A673 (cell line): Measurements from ENCODE around the gene GPC6. TPM values are rescaled to one million over a fixed set of nuclear protein-coding genes. Genes with fewer than 3 reads are reported as not detected.

ENCODE experiments used
- BruUV-seq: library from RNA; stranded (reverse); fragments of 400-500 nt; replicated peaks from 2 replicates; lab custom pipeline; 2021; lab: Mats Ljungman, UMichigan
- CTCF ChIA-PET: fragments of 300-600 bp; sonication (Branson Sonifier 250); formaldehyde crosslinking; loops from one replicate; lab custom pipeline; 2022; ENCODE audit warnings: antibody characterized with exemption; lab: Charles Lee
- POLR2A ChIA-PET: fragments of 300-600 bp; sonication (Branson Sonifier 250); formaldehyde crosslinking; loops from one replicate; lab custom pipeline; 2022; ENCODE audit warnings: antibody characterized with exemption; ENCODE audit not compliant: low non-redundant PET; lab: Charles Lee
- DNase-seq: peaks from one replicate; pipeline ENCODE4 v3.0.0-alpha.2; 2015; ENCODE audit warnings: low spot score
- H3K27ac ChIP-seq: fragments of 200-600 bp; sonication (generic); 2 replicates; pipeline ENCODE4 v1.5.1; 2016; ENCODE audit warnings: mixed run types, low read depth, mild to moderate bottlenecking, mixed read lengths, antibody characterized with exemption, low read length; ENCODE audit not compliant: poor library complexity, severe bottlenecking
- H3K27me3 ChIP-seq: fragments of 200-600 bp; sonication (generic); replicated peaks from 2 replicates; pipeline ENCODE4 v1.6.1; 2017; ENCODE audit warnings: mixed run types, low read depth, mild to moderate bottlenecking, mixed read lengths, antibody characterized with exemption, low read length; ENCODE audit not compliant: insufficient read depth, poor library complexity
- H3K36me3 ChIP-seq: fragments of 200-600 bp; sonication (generic); 2 replicates; pipeline ENCODE4 v1.6.1; 2016; ENCODE audit warnings: mixed run types, mild to moderate bottlenecking, mixed read lengths, antibody characterized with exemption, low read length; ENCODE audit not compliant: insufficient read depth, poor library complexity, severe bottlenecking
- H3K4me1 ChIP-seq: fragments of 200-600 bp; sonication (generic); 2 replicates; pipeline ENCODE4 v1.6.1; 2017; ENCODE audit warnings: mixed run types, mild to moderate bottlenecking, mixed read lengths, antibody characterized with exemption, low read length; ENCODE audit not compliant: insufficient read depth, poor library complexity, severe bottlenecking
- H3K4me3 ChIP-seq: fragments of 200-600 bp; sonication (generic); 2 replicates; pipeline ENCODE4 v1.5.1; 2016; ENCODE audit warnings: low read depth, mixed run types, mild to moderate bottlenecking, mixed read lengths, low read length; ENCODE audit not compliant: poor library complexity, severe bottlenecking
- H3K9me3 ChIP-seq: fragments of 200-600 bp; sonication (generic); 2 replicates; pipeline ENCODE4 v1.6.1; 2016; ENCODE audit warnings: mixed run types, low read depth, mild to moderate bottlenecking, mixed read lengths, antibody characterized with exemption, low read length; ENCODE audit not compliant: poor library complexity, severe bottlenecking
- CTCF ChIP-seq: fragments of 300-800, 200-600 bp; sonication (generic); conservative IDR thresholded peaks from 2 replicates; pipeline ENCODE4 v1.5.1; 2017; ENCODE audit warnings: low read depth, mild to moderate bottlenecking, antibody characterized with exemption, low read length, moderate library complexity, mixed read lengths
- EZH2 ChIP-seq: fragments of 200-600 bp; sonication (generic); IDR thresholded peaks from 2 replicates; pipeline ENCODE4 v1.6.1; 2017; ENCODE audit warnings: borderline replicate concordance, low read depth, mild to moderate bottlenecking, mixed read lengths, antibody characterized with exemption, low read length; ENCODE audit not compliant: poor library complexity, severe bottlenecking
- intact Hi-C: fragments of 100-400 bp; cut with micrococcal nuclease; formaldehyde crosslinking; loops from one replicate; pipeline ENCODE4 v1.10.0; 2022; ENCODE audit not compliant: unreplicated experiment
- total RNA-seq: library from RNA; stranded (reverse); gene quantifications from 2 replicates; pipeline ENCODE4 v1.2.3, GENCODE V29; 2021

Gene GPC6
- total RNA-seq, 1 experiment from 2014 or later = 23.3 TPM

GRCh38 chr13:94359875-94360274, 1133.3 kb downstream of the GPC6 start:
- intact Hi-C loops = loop anchor here (5.0 to 10.0 kb wide), 5 partner anchors 1113 to 1788 kb away; partner anchors contain the start of gene GPC6
- peaks cover 10% of the 10 kb centered on the region for H3K4me1 ChIP-seq
- POLR2A ChIA-PET = no interaction called here

GRCh38 chr13:94362411-94362909, 1135.9 kb downstream of the GPC6 start:
- peak; percentile 95 for DNase-seq
- no peak for TF ChIP-seq EZH2
- peak; percentile 85 for TF ChIP-seq CTCF
- no TSS peak for BruUV-seq
- no peaks in the 10 kb centered on the region for H3K36me3 ChIP-seq
- ChIA-PET CTCF (no interaction called here), POLR2A (no interaction called here)
- no peak overlapping the region for H3K4me3 ChIP-seq
- peaks cover 10% of the 10 kb centered on the region for H3K4me1 ChIP-seq
- peak overlapping the region; percentile 57 for H3K27ac ChIP-seq
- intact Hi-C loops = loop anchor here (1.0 to 10.0 kb wide), 6 partner anchors 328 to 1790 kb away; partner anchors contain the start of gene GPC6
- no peaks in the 10 kb centered on the region for H3K27me3 ChIP-seq
- no peaks in the 10 kb centered on the region for H3K9me3 ChIP-seq

More at GRCh38 chr13:94359875-94360274, 1133.3 kb downstream of the GPC6 start:
- no TSS peak for BruUV-seq
- H3K9me3 ChIP-seq = no peaks in the 10 kb centered on the region
- DNase-seq = no peak
- no peak overlapping the region for H3K4me3 ChIP-seq
- no peaks in the 10 kb centered on the region for H3K36me3 ChIP-seq
- TF ChIP-seq CTCF (no peak), EZH2 (no peak)
- H3K27ac ChIP-seq = no peak overlapping the region
- CTCF ChIA-PET = no interaction called here
- H3K27me3 ChIP-seq = no peaks in the 10 kb centered on the region

- no peaks in the 10 kb centered on the region for H3K36me3 ChIP-seq
- ChIA-PET POLR2A (no interaction called here), CTCF (no interaction called here)
- no peaks in the 10 kb centered on the region for H3K9me3 ChIP-seq
- peaks cover 6% of the 10 kb centered on the region for H3K4me1 ChIP-seq
- BruUV-seq = no TSS peak
- intact Hi-C loops = loop anchor here (10.0 kb wide), 1 partner anchor 1402 kb away; no protein-coding TSS in a partner anchor
- no peaks in the 10 kb centered on the region for H3K27me3 ChIP-seq
- no peak for DNase-seq
- no peak overlapping the region for H3K27ac ChIP-seq
- TF ChIP-seq EZH2 = no peak
- TF ChIP-seq CTCF = no peak
- no peak overlapping the region for H3K4me3 ChIP-seq
Measured at GRCh38 chr13:94366677-94367076, 1140.1 kb downstream of the GPC6 start.
